Left lung (tissue), 10 donors: ENCODE results near the gene RUNDC3A. TPM values are rescaled to one million over a fixed set of nuclear protein-coding genes. Genes with fewer than 3 reads are reported as not detected.
"Not testable (repeated sequence)": the region's sequence is repeated elsewhere in the genome, so short reads cannot be mapped to it uniquely, and the experiment has no call there.

ENCODE experiments used
- ATAC-seq: fragments of 200-7000 bp; cut with Tn5 transposase; one replicate; pipeline ENCODE4 v1.9.1; 2020; ENCODE audit warnings: moderate library complexity
- DNase-seq, 4 donors: peaks; one replicate each; pipeline ENCODE4 v3.0.0-alpha.2; 2013 to 2020
- H3K27ac ChIP-seq, 2 donors: fragments of 200-600 bp; sonication (generic) in 1 of 2; one replicate each; pipeline versions ENCODE4 v1.5.0 to v1.8.0; 2020 to 2021
- H3K27me3 ChIP-seq, 2 donors: fragments of 200-600 bp; sonication (generic) in 1 of 2; one replicate each; pipeline versions ENCODE4 v1.5.0 to v1.8.0; 2020 to 2021
- H3K36me3 ChIP-seq, 2 donors: fragments of 200-600 bp; sonication (generic) in 1 of 2; one replicate each; pipeline versions ENCODE4 v1.5.0 to v1.8.0; 2020 to 2021
- H3K4me1 ChIP-seq, 2 donors: fragments of 200-600 bp; one replicate each; pipeline ENCODE4 v1.8.0; 2021
- H3K4me3 ChIP-seq, 2 donors: fragments of 200-600 bp; sonication (generic) in 1 of 2; one replicate each; pipeline versions ENCODE4 v1.5.0 to v1.8.0; 2020 to 2021; ENCODE audit warnings: mild to moderate bottlenecking in 1 of 2
- H3K9me3 ChIP-seq, 2 donors: fragments of 200-600 bp; sonication (generic) in 1 of 2; one replicate each; pipeline versions ENCODE4 v1.5.0 to v1.8.0; 2020 to 2021
- intact Hi-C, 2 donors: fragments of 100-400 bp; cut with DNase I; formaldehyde crosslinking; loops; one replicate each; pipeline versions ENCODE4 v1.11.2 to v1.14.2; 2022
- polyA plus RNA-seq, 6 donors: library from polyadenylated mRNA; unstranded; fragments of 120-200 nt; gene quantifications; one replicate each; pipeline ENCODE4 v1.2.1, GENCODE V29; 2013; ENCODE audit not compliant: insufficient read length in 6 of 6
- total RNA-seq, 2 donors: library from RNA; stranded (reverse); fragmentation: NEBNext Ultra II Directional; extraction: Animal tissue kit (Norgen Biotek cat#: 25700); gene quantifications; one replicate each; pipeline ENCODE4 v1.2.1, GENCODE V29; 2021
- TF ChIP-seq, protein P1 (sequence below), 2 donors: fragments of 200-600 bp; sonication (generic) in 1 of 2; IDR thresholded peaks; one replicate each; pipeline versions ENCODE4 v1.5.0 to v1.8.0; 2021; ENCODE audit warnings: antibody characterized with exemption in 2 of 2
- donor health status: DM: no; HTN: yes; CAD: no.
- donor health status: DM: no; HTN: no; CAD: no.

RUNDC3A gene
- total and polyA plus RNA-seq, 8 donors: 0.08 to 6.3 (median 2.1) TPM

DNA sequence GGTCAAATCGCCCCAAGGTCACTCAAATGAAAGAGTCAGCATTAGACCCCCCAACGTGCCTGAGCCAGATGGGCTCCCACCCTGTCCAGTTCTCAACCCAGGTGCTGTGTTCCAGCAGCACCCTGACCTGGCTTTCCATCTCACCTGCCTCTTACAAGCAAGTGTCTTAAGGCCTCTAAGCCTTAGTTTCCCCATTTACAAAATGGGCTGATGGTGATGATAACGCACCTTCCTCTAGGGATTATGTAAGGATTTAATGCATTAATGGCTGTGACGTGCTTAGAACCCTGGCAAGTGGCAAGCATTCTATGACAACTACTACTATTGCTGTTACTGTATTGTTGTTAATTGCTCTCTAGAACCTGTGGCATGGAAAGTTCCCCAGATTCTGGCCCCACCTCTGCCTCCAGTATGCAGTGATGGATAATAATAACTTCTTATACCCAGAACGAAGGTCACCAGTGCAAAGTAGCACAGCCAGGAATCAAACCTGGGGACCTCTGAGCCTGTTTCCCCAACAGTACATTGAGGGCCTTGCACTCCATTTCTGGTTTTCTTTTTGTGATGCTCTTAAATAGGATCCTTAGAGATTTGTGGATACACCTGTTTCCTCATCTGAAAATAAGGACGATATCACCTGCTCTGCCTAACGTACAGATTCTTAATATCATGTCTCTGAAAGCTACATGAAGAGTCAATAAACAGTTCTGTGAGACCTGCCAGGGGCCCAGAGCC is 19.5 kb downstream of the RUNDC3A start:
- no peak for ATAC-seq

DNA sequence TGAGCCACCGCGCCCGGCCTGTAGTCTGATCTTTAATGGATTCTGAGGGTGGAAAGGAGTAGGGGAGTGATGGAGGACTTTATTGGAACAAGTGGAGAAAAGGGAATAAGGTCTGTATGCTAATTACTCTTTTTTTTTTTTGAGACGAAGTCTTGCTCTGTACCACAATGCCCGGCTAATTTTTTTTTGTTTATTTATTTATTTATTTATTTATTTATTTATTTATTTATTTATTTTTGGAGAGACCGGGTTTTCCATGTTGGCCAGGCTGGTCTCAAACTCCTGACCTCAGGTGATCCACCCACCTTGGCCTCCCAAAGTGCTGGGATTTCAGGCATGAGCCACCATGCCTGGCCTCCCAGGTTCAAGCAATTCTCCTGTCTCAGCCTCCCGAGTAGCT is 21.1 kb downstream of the RUNDC3A start:
- not testable (repeated sequence) for H3K4me3 ChIP-seq, H3K9me3 ChIP-seq, H3K36me3 ChIP-seq, DNase-seq, ATAC-seq, H3K27me3 ChIP-seq, H3K27ac ChIP-seq
- H3K4me1 ChIP-seq: peaks cover 9 to 60% of the 10 kb centered on the region in 2 donors
- intact Hi-C loops: loop anchor here (5.0 to 10.0 kb wide), 2 partner anchors 115 to 117 kb away; partner anchors contain the start of gene UBTF (in 1 of the 2)

More for the DNA sequence above, 19.5 kb downstream of the RUNDC3A start:
- Histone ChIP-seq H3K27ac (no peak overlapping the region), H3K4me3 (no peak overlapping the region), H3K27me3 (no peaks in the 10 kb centered on the region), H3K9me3 (no peaks in the 10 kb centered on the region), H3K36me3 (no peaks in the 10 kb centered on the region), H3K4me1 (peaks cover 16 to 56% of the 10 kb centered on the region in 2 donors)
- TF ChIP-seq, protein P1, sequence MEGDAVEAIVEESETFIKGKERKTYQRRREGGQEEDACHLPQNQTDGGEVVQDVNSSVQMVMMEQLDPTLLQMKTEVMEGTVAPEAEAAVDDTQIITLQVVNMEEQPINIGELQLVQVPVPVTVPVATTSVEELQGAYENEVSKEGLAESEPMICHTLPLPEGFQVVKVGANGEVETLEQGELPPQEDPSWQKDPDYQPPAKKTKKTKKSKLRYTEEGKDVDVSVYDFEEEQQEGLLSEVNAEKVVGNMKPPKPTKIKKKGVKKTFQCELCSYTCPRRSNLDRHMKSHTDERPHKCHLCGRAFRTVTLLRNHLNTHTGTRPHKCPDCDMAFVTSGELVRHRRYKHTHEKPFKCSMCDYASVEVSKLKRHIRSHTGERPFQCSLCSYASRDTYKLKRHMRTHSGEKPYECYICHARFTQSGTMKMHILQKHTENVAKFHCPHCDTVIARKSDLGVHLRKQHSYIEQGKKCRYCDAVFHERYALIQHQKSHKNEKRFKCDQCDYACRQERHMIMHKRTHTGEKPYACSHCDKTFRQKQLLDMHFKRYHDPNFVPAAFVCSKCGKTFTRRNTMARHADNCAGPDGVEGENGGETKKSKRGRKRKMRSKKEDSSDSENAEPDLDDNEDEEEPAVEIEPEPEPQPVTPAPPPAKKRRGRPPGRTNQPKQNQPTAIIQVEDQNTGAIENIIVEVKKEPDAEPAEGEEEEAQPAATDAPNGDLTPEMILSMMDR (IDR thresholded peaks at IDR 0.05): no peak
- no peak for DNase-seq
- intact Hi-C loops: loop anchor here (5.0 to 10.0 kb wide), 2 partner anchors 113 to 116 kb away; partner anchors contain the start of gene UBTF (in 1 of the 2)

DNA sequence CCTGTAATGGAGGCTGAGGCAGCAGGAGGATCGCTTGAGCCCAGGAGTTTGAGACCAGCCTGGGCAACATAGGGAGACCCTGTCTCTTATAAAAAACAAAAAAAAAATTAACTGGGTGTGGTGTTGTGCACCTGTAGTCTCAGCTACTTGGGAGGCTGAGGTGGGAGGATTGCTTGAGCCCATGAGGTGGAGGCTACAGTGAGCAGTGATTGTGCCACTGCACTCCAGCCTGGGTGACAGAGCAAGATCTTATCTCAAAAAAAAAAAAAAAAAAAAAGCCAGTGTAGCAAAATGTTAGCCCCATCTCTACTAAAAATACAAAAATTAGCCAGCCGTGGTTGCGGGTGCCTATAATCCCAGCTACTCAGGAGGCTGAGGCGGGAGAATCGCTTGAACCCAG is 21.9 kb downstream of the RUNDC3A start:
- H3K9me3 ChIP-seq, H3K4me3 ChIP-seq, ATAC-seq, H3K27ac ChIP-seq, intact Hi-C loops, H3K27me3 ChIP-seq, H3K36me3 ChIP-seq, DNase-seq: not testable (repeated sequence)
- peaks cover 9 to 63% of the 10 kb centered on the region in 2 donors for H3K4me1 ChIP-seq

DNA sequence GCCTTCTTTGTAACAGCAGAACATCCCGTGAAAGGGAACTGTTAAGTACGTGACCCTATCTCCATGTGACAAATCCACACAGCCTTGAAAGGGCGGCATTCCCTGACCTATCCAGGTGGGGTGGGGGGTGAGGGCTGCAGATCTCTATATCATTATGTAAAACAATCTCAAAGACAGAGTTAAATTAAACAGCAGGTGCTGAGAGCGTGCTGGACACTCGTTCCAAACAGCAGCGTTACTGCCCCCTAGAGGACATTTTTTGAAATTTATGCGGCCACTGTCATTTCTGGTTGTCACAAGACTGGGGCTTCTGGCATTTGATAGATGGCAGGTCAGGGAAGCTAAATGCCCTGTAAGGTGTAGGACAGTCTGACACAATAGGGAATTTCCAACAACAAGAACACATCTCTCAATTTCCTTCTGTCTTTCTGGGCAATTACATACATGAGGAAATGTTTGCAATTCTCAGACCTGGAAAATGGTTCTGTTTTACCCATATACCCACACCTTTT is 22.9 kb downstream of the RUNDC3A start:
- intact Hi-C loops: no loop called here

DNA sequence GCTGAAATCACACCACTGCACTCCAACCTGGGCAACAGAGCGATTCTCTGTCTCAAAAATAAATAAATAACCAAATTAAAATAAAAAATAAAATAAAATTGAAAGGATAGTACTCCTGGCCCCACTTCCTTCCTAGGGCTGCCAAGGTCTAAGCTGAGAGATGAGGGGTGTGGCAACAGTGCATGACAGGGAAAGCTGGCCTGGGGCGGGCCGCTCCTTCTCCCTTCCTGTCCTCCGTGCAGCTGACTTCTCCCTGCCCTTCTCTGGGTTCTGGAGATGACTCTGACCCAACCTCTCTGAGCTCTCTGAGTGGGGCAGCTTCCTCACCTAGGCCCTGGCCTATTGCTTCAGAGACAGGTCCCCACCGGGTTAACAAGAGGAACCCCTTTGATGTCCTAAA is 25.0 kb downstream of the RUNDC3A start:
- no peaks in the 10 kb centered on the region for H3K9me3 ChIP-seq
- no peaks in the 10 kb centered on the region for H3K36me3 ChIP-seq
- peak in 1 of 4 donors; percentile 79 for DNase-seq
- H3K27ac ChIP-seq: peak overlapping the region in 1 of 2 donors; percentile 77
- no peaks in the 10 kb centered on the region for H3K27me3 ChIP-seq
- TF ChIP-seq, protein P1 (IDR thresholded peaks at IDR 0.05): no peak
- intact Hi-C loops: no loop called here
- H3K4me1 ChIP-seq: peaks cover 0 to 55% of the 10 kb centered on the region in 2 donors
- H3K4me3 ChIP-seq: no peak overlapping the region
- ATAC-seq: peak; percentile 64

More for the DNA sequence above, 22.9 kb downstream of the RUNDC3A start:
- DNase-seq: peak in 2 of 4 donors; percentile 69 to 77
- Histone ChIP-seq H3K27ac (peak overlapping the region in 1 of 2 donors; percentile 77), H3K9me3 (no peaks in the 10 kb centered on the region), H3K36me3 (no peaks in the 10 kb centered on the region), H3K4me1 (peaks cover 5 to 63% of the 10 kb centered on the region in 2 donors), H3K27me3 (no peaks in the 10 kb centered on the region), H3K4me3 (no peak overlapping the region)
- TF ChIP-seq, protein P1 (IDR thresholded peaks at IDR 0.05): peak; percentile 78
- ATAC-seq: peak; percentile 45

DNA sequence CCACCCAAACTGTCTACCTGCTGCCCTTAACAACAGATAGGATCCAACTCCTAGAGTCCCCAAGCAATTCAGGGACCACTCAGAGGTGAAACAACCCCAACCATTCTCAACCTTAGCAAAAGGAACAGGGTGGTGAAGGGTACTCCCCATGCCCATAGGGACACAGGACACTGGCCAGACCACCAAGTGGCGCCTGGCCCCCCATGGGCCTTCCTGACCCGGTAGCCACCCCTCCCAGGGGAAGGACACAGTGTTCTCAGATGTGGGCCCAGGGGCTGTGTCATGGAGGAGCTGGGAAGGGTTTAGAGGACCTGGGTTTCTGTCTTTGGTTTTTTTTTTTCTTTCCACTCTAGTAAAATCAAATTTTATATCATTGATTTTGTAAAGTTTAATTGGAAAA is 25.9 kb downstream of the RUNDC3A start:
- Histone ChIP-seq H3K27ac (peak overlapping the region in 1 of 2 donors; percentile 77), H3K36me3 (no peaks in the 10 kb centered on the region), H3K27me3 (no peaks in the 10 kb centered on the region), H3K4me3 (no peak overlapping the region), H3K9me3 (no peaks in the 10 kb centered on the region), H3K4me1 (peaks cover 0 to 64% of the 10 kb centered on the region in 2 donors)
- TF ChIP-seq, protein P1 (IDR thresholded peaks at IDR 0.05): no peak
- ATAC-seq (no peak), DNase-seq (no peak)
- intact Hi-C loops: no loop called here
